ENCODE measurements around the gene EYA2. TPM values are rescaled to one million over a fixed set of nuclear protein-coding genes. Genes with fewer than 3 reads are reported as not detected.

Gene EYA2, protein sequence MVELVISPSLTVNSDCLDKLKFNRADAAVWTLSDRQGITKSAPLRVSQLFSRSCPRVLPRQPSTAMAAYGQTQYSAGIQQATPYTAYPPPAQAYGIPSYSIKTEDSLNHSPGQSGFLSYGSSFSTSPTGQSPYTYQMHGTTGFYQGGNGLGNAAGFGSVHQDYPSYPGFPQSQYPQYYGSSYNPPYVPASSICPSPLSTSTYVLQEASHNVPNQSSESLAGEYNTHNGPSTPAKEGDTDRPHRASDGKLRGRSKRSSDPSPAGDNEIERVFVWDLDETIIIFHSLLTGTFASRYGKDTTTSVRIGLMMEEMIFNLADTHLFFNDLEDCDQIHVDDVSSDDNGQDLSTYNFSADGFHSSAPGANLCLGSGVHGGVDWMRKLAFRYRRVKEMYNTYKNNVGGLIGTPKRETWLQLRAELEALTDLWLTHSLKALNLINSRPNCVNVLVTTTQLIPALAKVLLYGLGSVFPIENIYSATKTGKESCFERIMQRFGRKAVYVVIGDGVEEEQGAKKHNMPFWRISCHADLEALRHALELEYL
- total RNA-seq (2021) (not detected in 2 replicates), Bru-seq, nascent RNA (not detected), BruChase-seq, experiment 1, labeled RNA remaining after a 2-hour chase (not detected), BruChase-seq, experiment 2, labeled RNA remaining after a 6-hour chase (not detected)
- long read RNA-seq = 0 reads

DNA sequence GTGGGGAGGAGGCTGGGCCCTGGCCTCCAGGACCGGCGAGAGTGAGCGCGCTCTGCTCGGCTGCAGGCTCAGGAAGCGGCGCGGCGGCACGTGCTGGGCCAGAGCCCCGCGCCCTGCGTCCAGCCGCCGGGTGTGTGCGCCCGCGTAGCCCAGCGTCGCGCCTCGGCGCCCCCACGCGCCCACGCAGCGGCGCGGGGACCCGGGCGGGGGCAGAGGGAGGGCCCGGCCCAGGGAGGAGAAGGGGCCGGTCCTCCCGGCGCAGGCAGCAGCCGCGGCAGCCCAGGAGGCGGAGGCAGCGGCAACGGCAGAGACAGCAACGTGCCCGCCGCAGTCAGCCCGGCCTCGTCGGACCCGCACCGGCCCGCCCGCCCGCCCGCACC is at the start of gene EYA2:
Gene EYA2, plus strand, starts transcription at position 265 of the 380 bp plus-strand sequence. CDS start 95,168 bp downstream, outside the sequence.
- CTCF ChIA-PET = no interaction called here
- H3K9me3 ChIP-seq (ENCODE audit: low read depth, low read length, poor library complexity, severe bottlenecking) = peaks cover 4% of the 10 kb centered on the region
- peaks cover 71% of the 10 kb centered on the region for H3K27me3 ChIP-seq (replicated peaks; ENCODE audit: insufficient read depth, low read depth, low read length, poor library complexity)
- no peak for DNase-seq (ENCODE audit: low spot score)
- BruUV-seq (replicated peaks) = no TSS peak
- H3K36me3 ChIP-seq (ENCODE audit: insufficient read depth, low read length, poor library complexity, severe bottlenecking) = no peaks in the 10 kb centered on the region
- intact Hi-C loops (cut with micrococcal nuclease; ENCODE audit: unreplicated experiment) = no loop called here
- POLR2A ChIA-PET (ENCODE audit: low non-redundant PET) = no interaction called here
- no peaks in the 10 kb centered on the region for H3K4me1 ChIP-seq (ENCODE audit: insufficient read depth, low read length, poor library complexity, severe bottlenecking)
- TF ChIP-seq, protein P1, sequence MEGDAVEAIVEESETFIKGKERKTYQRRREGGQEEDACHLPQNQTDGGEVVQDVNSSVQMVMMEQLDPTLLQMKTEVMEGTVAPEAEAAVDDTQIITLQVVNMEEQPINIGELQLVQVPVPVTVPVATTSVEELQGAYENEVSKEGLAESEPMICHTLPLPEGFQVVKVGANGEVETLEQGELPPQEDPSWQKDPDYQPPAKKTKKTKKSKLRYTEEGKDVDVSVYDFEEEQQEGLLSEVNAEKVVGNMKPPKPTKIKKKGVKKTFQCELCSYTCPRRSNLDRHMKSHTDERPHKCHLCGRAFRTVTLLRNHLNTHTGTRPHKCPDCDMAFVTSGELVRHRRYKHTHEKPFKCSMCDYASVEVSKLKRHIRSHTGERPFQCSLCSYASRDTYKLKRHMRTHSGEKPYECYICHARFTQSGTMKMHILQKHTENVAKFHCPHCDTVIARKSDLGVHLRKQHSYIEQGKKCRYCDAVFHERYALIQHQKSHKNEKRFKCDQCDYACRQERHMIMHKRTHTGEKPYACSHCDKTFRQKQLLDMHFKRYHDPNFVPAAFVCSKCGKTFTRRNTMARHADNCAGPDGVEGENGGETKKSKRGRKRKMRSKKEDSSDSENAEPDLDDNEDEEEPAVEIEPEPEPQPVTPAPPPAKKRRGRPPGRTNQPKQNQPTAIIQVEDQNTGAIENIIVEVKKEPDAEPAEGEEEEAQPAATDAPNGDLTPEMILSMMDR (conservative IDR thresholded peaks at IDR 0.05; ENCODE audit: low read depth, low read length) = no peak
- TF ChIP-seq EZH2 (IDR thresholded peaks at IDR 0.05; ENCODE audit: borderline replicate concordance, low read depth, low read length, poor library complexity, severe bottlenecking) = no peak
- no peak within 1 kb of the TSS for H3K4me3 ChIP-seq (ENCODE audit: low read depth, low read length, poor library complexity, severe bottlenecking)
- no peak within 1 kb of the TSS for H3K27ac ChIP-seq (ENCODE audit: low read depth, low read length, poor library complexity, severe bottlenecking)

DNA sequence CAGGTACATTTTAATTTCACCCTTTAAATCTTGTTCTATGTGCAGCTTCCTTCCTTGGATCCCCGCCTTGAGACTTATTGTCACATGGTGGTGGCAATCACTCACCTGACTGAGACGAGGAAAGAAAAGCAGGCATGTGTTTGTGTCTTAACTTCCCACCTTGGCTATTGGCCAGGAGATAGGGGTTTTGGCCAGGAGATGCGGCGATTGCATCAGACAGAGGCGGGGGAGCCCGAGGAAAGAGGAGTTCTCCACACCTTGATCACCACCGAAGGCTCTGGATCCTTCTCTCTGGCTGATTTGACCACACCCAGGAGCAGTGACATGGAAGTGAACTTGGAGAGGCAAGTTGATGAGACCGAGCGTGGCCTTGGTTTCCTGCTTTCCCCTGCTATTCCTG is 49.7 kb upstream of the EYA2 start:
- ChIA-PET CTCF (no interaction called here), POLR2A (ENCODE audit: low non-redundant PET) (no interaction called here)
- peaks cover 11% of the 10 kb centered on the region for H3K27me3 ChIP-seq (replicated peaks; ENCODE audit: insufficient read depth, low read depth, low read length, poor library complexity)
- no peak overlapping the region for H3K4me3 ChIP-seq (ENCODE audit: low read depth, low read length, poor library complexity, severe bottlenecking)
- H3K27ac ChIP-seq (ENCODE audit: low read depth, low read length, poor library complexity, severe bottlenecking) = no peak overlapping the region
- DNase-seq (ENCODE audit: low spot score) = no peak
- BruUV-seq (replicated peaks) = no TSS peak
- H3K9me3 ChIP-seq (ENCODE audit: low read depth, low read length, poor library complexity, severe bottlenecking) = no peaks in the 10 kb centered on the region
- H3K4me1 ChIP-seq (ENCODE audit: insufficient read depth, low read length, poor library complexity, severe bottlenecking) = no peaks in the 10 kb centered on the region
- TF ChIP-seq, protein P1 (conservative IDR thresholded peaks at IDR 0.05; ENCODE audit: low read depth, low read length) = no peak
- no peak for TF ChIP-seq EZH2 (IDR thresholded peaks at IDR 0.05; ENCODE audit: borderline replicate concordance, low read depth, low read length, poor library complexity, severe bottlenecking)
- intact Hi-C loops (cut with micrococcal nuclease; ENCODE audit: unreplicated experiment) = no loop called here
- H3K36me3 ChIP-seq (ENCODE audit: insufficient read depth, low read length, poor library complexity, severe bottlenecking) = no peaks in the 10 kb centered on the region

DNA sequence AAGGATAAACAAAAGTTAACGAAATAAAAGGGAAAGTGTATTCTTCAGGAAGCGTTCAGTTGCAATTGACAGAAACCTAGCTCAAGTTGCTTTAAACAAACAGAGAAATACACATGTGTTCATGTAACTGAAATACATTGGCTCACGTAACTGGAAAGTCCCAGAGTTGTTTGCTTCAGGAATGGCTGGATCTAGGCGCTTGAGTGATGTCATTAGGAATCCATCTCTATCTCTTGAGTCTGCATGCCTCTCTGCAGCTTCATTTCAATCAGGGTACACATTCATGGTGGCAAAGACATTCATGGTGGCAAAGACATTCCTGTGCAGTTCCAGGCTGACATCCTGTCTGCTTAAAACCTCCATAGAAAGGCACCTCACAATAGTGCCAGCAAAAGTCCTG is 45.4 kb upstream of the EYA2 start:
- Histone ChIP-seq H3K4me3 (ENCODE audit: low read depth, low read length, poor library complexity, severe bottlenecking) (no peak overlapping the region), H3K9me3 (ENCODE audit: low read depth, low read length, poor library complexity, severe bottlenecking) (no peaks in the 10 kb centered on the region), H3K36me3 (ENCODE audit: insufficient read depth, low read length, poor library complexity, severe bottlenecking) (no peaks in the 10 kb centered on the region), H3K4me1 (ENCODE audit: insufficient read depth, low read length, poor library complexity, severe bottlenecking) (no peaks in the 10 kb centered on the region), H3K27ac (ENCODE audit: low read depth, low read length, poor library complexity, severe bottlenecking) (no peak overlapping the region), H3K27me3 (replicated peaks; ENCODE audit: insufficient read depth, low read depth, low read length, poor library complexity) (no peaks in the 10 kb centered on the region)
- ChIA-PET CTCF (no interaction called here), POLR2A (ENCODE audit: low non-redundant PET) (no interaction called here)
- DNase-seq (ENCODE audit: low spot score) = no peak
- intact Hi-C loops (cut with micrococcal nuclease; ENCODE audit: unreplicated experiment) = no loop called here
- BruUV-seq (replicated peaks) = no TSS peak
- TF ChIP-seq, protein P1 (conservative IDR thresholded peaks at IDR 0.05; ENCODE audit: low read depth, low read length) = no peak
- TF ChIP-seq EZH2 (IDR thresholded peaks at IDR 0.05; ENCODE audit: borderline replicate concordance, low read depth, low read length, poor library complexity, severe bottlenecking) = no peak

All from A673 (cell line).